Measurements from ENCODE around the gene PHF2.

PHF2 gene

DNA sequence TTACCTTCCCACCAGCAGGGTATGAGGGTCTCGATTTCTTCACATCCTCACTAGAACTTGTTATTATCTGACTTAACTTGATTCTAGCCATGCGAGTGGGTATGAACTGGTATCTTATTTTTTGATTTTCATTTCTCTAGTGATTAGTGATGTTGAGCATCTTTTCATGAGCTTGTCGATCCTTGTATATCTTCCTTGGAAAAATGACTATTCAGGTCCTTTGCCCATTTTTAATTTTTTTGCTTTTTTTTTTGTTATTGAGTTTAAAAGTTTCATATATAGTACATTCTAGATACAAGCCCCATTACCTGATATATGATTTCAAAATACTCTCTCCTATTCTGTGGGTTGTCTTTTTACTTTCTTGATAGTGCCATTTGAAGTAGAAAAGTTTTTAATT, 61.5 kb downstream of the PHF2 start:
- Histone ChIP-seq H3K4me1 (ENCODE audit: control insufficient read depth in 1 of 2, insufficient read depth in 1 of 2, low read depth in 1 of 2, low read length in 1 of 2) (no peaks in the 10 kb centered on the region), H3K36me3 (peaks cover 61% of the 10 kb centered on the region), H3K27ac (no peak overlapping the region), H3K9me3 (no peaks in the 10 kb centered on the region), H3K27me3 (no peaks in the 10 kb centered on the region), H3K4me3 (ENCODE audit: low read depth in 1 of 2, low read length in 1 of 2) (no peak overlapping the region)
- TF ChIP-seq, protein P1, sequence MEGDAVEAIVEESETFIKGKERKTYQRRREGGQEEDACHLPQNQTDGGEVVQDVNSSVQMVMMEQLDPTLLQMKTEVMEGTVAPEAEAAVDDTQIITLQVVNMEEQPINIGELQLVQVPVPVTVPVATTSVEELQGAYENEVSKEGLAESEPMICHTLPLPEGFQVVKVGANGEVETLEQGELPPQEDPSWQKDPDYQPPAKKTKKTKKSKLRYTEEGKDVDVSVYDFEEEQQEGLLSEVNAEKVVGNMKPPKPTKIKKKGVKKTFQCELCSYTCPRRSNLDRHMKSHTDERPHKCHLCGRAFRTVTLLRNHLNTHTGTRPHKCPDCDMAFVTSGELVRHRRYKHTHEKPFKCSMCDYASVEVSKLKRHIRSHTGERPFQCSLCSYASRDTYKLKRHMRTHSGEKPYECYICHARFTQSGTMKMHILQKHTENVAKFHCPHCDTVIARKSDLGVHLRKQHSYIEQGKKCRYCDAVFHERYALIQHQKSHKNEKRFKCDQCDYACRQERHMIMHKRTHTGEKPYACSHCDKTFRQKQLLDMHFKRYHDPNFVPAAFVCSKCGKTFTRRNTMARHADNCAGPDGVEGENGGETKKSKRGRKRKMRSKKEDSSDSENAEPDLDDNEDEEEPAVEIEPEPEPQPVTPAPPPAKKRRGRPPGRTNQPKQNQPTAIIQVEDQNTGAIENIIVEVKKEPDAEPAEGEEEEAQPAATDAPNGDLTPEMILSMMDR (IDR thresholded peaks at IDR 0.05), result no peak

DNA sequence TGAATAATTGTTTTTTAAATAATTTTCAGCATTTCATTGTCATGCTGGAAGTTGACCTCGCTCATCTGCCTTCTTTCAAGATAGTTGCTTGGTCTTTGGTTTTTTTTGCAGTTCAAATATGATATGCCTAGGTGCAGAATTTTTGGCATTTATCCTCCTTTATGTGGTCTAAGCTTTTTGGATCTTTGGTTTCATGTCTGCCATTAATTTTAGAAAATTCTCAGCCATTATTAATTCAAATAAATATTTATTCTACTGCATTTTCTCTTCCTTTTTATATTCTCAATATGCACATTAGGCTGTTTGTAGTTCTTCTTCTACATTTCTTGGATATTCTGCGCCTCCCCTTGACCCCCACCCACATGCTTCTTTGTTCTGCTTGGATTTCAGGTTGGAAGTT, 63.6 kb downstream of the PHF2 start:
- H3K4me1 ChIP-seq (ENCODE audit: control insufficient read depth in 1 of 2, insufficient read depth in 1 of 2, low read depth in 1 of 2, low read length in 1 of 2), result no peaks in the 10 kb centered on the region
- H3K9me3 ChIP-seq, result no peaks in the 10 kb centered on the region
- H3K27ac ChIP-seq, result no peak overlapping the region
- peaks cover 61% of the 10 kb centered on the region for H3K36me3 ChIP-seq
- TF ChIP-seq, protein P1 (IDR thresholded peaks at IDR 0.05), result no peak
- H3K27me3 ChIP-seq, result no peaks in the 10 kb centered on the region
- no peak overlapping the region for H3K4me3 ChIP-seq (ENCODE audit: low read depth in 1 of 2, low read length in 1 of 2)

DNA sequence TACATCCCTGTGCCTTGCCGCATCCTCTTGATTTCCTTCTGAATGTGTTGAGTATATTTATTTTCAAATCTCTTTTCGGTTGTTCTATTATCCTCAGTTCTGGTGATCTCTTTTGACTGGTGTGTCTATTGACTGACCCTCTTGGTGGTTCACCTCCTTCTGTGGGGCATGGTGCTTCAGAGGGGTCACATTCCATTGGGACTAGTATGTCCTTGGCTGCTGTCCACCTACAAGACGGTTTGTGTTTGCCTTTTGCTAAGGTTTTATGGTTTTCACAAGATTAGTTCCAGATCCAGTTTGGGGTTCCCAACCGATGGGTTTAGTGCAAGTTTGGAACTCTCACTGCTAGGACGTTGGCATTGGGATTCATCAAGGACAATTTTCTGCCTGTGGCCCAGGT, 66.6 kb downstream of the PHF2 start:
- Histone ChIP-seq H3K27me3 (no peaks in the 10 kb centered on the region), H3K4me3 (ENCODE audit: low read depth in 1 of 2, low read length in 1 of 2) (no peak overlapping the region), H3K9me3 (no peaks in the 10 kb centered on the region), H3K4me1 (ENCODE audit: control insufficient read depth in 1 of 2, insufficient read depth in 1 of 2, low read depth in 1 of 2, low read length in 1 of 2) (no peaks in the 10 kb centered on the region), H3K27ac (no peak overlapping the region), H3K36me3 (peaks cover 65% of the 10 kb centered on the region)
- TF ChIP-seq, protein P1 (IDR thresholded peaks at IDR 0.05), result no peak

DNA sequence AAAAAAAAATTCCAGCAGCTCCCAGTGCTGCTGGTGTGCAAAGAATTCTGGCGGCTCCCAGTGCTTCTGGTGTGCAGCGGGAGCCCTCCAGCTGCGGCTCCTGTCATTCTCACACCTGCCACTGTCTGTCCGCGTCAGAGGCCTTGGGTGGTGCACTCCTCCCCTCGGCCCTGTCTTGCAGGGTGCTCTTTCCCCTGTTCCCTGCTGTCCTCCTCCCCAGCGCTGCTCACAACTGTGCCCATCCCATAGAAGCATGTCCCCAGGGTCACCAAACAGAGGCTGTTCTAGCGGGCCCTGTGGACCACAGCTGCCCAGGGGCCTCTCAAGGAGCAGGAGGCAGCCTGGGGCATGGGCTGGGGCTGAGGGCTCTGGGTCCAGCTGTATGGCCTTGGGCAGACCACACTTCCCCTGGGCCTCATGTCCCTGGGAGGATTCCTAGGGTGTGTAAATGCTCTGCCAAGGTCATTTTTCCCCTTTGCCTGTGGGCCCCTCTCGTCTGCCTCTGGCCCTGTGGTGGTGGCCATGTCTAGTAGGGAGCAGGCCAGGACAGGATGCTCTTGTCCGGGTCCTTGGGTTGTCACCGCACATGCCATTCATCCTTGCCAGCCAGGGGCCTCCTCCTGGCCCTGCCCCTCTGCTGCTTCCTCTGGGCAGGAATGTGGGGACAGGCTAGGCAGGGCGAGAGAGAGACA, 68.2 kb downstream of the PHF2 start:
- H3K36me3 ChIP-seq, result peaks cover 79% of the 10 kb centered on the region
- H3K27ac ChIP-seq, result no peak overlapping the region
- H3K4me1 ChIP-seq (ENCODE audit: control insufficient read depth in 1 of 2, insufficient read depth in 1 of 2, low read depth in 1 of 2, low read length in 1 of 2), result no peaks in the 10 kb centered on the region
- no peaks in the 10 kb centered on the region for H3K9me3 ChIP-seq
- no peaks in the 10 kb centered on the region for H3K27me3 ChIP-seq
- TF ChIP-seq, protein P1 (IDR thresholded peaks at IDR 0.05), result no peak
- H3K4me3 ChIP-seq (ENCODE audit: low read depth in 1 of 2, low read length in 1 of 2), result no peak overlapping the region

DNA sequence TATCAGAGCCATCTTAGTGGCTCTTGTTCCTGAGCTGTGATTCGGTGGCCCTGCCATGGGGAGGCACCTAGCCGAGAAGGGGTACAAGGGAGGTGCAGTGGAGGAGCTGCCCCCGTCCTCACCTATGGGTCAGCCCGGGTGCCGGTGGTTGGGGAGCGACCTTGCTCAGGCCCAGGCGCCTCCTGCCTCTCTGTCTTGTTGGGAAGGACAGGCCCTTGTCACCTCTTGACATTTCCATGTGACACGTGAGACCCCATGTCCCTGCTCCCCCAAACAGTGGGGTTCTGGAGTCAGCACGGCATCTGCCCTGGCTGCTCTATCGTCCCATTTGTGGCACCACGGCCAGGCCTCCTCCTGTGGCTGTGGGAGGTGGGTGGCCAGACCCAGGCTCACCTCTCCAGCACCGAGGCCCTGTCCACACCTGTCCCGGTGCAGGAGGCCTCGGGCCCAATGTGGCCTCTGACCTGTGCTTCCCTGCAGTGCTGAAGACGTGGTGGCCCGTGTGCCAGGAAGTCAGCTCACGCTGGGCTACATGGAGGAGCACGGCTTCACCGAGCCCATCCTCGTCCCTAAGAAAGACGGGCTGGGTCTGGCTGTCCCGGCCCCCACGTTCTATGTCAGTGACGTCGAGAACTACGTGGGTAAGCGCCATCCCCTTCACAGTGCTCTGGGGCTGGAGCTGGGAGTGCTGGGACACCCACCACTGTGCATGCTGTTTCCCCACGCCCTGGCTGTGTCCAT, 68.9 kb downstream of the PHF2 start:
- no peaks in the 10 kb centered on the region for H3K27me3 ChIP-seq
- peaks cover 84% of the 10 kb centered on the region for H3K36me3 ChIP-seq
- H3K4me1 ChIP-seq (ENCODE audit: control insufficient read depth in 1 of 2, insufficient read depth in 1 of 2, low read depth in 1 of 2, low read length in 1 of 2), result no peaks in the 10 kb centered on the region
- TF ChIP-seq, protein P1 (IDR thresholded peaks at IDR 0.05), result no peak
- no peak overlapping the region for H3K4me3 ChIP-seq (ENCODE audit: low read depth in 1 of 2, low read length in 1 of 2)
- H3K9me3 ChIP-seq, result no peaks in the 10 kb centered on the region
- no peak overlapping the region for H3K27ac ChIP-seq
